Brain pericyte (primary cell): Measurements from ENCODE around the gene FSTL4.

Experiments used
- DNase-seq: peaks from one replicate; pipeline ENCODE4 v3.0.0-alpha.2; 2012; ENCODE audit warnings: low read depth, low spot score

Gene FSTL4

GRCh38 chr5:133367984-133368383 lies 244.4 kb downstream of the FSTL4 start:
- no peak for DNase-seq

- no peak for DNase-seq
These were observed 245.1 kb downstream of the FSTL4 start for GRCh38 chr5:133367071-133367786.

- DNase-seq: no peak
These were observed 245.9 kb downstream of the FSTL4 start for GRCh38 chr5:133366438-133366837.

DNA sequence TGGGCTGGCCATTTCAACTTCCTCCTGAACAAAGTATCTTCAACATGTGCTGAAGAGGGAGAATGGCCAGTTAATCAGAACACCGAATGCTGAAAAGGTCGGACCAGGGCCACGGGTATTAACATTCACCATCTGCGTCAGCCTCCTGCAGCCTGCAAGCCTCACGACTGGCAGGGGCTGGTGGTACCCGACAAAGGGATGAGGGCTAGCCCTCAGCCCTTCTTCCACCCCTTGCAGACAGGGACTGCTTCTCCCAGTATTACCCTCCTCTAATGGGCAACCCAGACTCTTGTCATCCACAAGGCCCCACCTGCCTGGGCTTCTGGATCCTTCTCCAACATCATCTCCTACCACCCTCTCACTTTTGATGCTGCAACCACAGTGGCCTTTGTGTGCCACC lies 246.6 kb downstream of the FSTL4 start:
- DNase-seq: no peak

DNA sequence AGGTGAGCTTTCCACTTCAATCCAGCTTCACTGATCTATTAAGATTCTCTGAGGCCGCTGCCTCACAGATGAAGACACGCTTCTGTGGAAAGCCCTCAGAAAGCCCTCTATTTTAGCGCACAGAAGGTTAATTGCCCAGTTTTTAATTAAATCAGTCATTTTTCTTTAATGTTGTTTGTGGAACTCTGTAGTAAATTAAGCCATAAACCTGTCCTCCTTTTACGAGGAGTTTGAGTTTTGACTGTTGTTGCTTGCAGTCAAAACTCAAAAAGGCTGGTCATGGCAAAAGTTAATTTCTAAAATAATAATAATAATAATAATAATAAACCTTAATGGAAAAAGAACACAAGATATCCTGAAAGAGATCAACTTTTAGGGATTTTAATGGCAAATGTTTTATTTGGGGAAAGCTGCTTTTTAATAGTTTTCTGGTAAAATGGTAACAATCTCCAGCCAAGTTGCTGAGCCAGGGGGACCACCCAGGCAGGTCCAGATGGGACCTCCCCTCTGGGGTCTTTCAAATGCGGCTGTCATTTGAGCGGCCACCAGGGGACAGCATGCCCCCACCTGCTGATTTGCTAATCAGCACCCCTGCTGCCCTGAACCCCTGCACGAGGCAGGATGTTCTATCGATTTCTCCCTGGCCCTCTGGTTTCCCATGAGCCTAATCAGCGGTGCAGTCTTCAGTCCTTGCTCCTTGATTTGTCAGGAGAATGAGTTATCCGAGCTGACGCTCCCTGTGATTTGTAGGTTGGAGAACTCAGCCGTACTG lies 247.2 kb downstream of the FSTL4 start:
- no peak for DNase-seq

DNA sequence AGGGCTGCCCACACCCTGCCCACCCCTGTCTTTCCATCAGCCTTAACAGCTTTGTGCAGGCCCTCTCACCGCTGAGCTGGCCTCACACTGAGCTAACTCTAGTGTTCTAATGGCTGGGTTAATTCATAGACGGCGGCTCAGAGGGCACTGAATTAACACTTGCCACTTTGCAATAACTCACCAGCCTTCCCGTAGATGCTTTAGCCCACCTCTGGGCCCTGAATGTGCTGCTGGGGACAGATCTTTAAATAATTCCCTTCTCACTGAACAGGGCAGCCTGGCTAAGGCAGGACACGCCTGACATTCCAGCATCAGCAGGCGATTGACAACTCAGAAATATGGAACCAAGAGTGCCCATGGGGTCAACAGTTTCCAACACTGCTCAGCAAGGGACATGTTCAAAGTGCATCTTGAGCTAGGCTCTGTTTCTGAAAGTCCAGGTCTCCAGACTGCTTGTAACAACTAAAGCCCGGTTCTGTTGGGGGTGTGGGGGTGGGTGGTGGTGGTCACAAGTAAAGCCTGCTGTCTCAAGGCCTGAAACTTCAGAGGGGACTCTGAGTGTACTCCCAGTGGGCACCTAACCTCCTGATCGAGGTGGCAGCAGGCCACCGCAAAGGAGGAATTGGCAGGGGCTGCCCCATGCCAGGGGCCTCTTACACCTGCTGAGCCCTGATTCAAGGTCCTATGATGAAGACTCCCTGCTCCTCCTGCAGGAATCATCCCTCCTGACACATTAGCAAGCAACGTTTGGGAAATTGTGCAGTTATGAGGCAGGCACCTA lies 248.3 kb downstream of the FSTL4 start:
- DNase-seq: no peak

GRCh38 chr5:133362438-133362837 lies 249.9 kb downstream of the FSTL4 start:
- DNase-seq: no peak

DNA sequence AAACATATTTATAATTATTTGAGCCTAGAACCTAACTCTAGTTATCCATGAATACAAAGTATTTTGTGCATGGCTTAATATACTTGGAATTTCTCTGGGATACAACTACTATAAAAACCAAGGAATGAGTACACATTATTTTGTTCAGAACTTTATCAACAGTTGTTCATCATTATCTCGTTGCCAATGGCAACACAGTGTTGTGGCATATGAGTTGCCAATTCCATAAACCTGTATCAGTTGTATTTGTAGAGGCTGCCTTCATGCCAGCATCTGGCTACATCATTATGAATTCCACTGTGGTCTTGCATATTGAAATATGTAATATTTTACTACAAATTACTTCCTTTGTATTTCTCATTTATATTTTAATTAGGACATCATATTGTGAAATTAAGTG lies 250.4 kb downstream of the FSTL4 start:
- no peak for DNase-seq

- DNase-seq: no peak
These were observed 251.5 kb downstream of the FSTL4 start for GRCh38 chr5:133360693-133361472.

- DNase-seq: no peak
These were observed 252.5 kb downstream of the FSTL4 start for GRCh38 chr5:133359861-133360260.

DNA sequence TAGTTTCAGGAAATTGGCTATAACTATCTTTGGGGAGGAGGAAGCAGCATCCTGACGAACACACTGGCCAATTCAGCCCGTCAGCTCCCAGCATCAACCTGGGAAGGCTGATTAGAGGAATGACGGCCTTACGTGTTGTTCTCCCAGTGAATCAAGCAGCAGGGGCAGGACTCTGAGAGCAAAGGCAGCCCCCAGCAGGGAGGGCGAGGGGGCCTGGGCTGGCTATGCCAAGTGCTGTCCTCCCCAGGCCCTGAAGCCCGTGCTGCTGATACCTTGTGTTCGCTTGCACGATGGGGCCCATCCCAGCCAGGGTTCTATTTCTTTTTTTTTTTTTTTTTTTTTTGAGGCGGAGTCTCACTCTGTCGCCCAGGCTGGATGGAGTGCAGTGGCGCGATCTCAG lies 254.1 kb downstream of the FSTL4 start:
- DNase-seq: no peak

GRCh38 chr5:133357758-133358157 lies 254.6 kb downstream of the FSTL4 start:
- no peak for DNase-seq

DNA sequence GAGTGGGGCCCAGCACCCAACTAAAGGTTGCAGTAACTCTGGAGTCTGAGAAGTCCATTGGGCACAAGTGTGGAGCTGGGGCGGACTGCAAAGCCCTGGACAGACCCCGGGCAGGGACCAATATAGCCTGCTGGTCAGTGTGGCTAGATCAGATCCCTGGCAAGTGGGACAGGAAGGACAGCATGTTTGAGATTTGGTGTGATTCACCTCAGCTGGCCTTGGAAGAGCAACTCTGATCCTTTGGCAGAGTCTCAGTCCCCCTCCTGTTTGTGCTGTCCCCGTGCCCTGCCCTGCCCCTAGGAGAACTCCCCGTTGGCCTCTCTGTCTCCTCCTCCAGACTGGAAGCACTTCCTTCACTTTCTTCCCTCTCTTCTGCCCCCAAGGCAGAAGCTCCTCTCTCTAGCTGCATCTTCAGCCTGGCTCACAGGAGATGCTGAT lies 255.3 kb downstream of the FSTL4 start:
- no peak for DNase-seq

GRCh38 chr5:133356396-133356983 lies 255.9 kb downstream of the FSTL4 start:
- DNase-seq: no peak

DNA sequence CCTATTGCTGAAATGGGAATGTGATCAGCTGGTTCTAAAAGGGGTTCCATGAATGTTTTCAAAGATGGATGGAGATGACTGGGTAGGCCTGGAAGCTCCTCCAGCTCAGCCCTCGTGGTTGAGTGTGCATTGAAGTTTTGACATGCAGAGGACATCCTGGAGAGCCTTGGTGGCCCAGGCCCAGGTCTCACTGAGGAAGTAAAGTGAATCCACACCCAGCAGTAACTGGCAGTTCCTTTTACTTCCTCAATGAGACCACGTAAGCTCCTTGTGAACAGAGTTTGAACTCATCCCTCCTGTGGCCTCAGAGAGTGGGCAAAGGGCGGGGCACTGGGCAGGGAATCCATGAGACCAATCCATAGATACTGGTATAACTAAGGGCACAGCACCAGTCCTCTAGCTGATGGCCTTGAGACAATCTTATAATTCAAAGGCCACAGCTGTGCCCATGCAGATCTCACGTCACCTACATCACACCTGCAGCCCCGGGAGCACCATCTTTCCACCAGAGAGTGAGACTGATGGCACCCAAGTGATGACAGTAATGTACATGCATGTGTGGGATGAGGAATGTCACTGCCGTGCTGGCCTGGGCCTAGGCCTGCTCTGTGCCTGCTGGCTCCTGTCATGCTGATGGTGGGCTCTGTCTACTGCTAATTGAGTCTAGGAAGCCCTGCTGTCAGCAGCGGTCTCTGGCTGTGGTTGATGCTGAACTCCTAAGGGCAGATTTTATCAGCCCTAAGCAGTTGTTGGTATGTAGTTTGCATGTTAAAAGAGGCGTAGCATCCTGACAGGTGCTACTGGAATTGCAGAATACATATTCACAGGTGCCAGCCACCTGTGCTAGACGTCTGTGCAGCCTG lies 257.8 kb downstream of the FSTL4 start:
- no peak for DNase-seq

DNA sequence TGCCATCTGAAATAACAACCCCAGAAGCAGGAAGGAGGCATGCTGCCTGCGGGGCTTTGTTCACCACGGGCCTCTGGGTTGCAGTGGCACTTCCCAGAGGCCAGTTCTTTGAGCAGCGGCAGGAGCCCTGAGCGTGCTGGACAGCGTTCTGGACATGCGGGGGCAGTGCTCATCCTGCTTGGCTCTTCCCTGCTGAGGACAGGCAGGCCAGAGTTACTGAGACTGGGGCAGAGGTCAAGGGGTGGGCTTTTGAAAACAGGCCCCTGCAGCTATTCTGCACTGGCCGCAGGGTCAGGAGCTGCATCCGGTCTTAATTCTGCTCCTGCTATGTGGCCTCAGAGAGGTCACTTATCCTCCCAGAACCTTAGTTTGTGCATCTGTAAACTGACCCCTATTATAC lies 258.6 kb downstream of the FSTL4 start:
- DNase-seq: no peak

GRCh38 chr5:133348406-133348805 lies 263.9 kb downstream of the FSTL4 start:
- no peak for DNase-seq

DNA sequence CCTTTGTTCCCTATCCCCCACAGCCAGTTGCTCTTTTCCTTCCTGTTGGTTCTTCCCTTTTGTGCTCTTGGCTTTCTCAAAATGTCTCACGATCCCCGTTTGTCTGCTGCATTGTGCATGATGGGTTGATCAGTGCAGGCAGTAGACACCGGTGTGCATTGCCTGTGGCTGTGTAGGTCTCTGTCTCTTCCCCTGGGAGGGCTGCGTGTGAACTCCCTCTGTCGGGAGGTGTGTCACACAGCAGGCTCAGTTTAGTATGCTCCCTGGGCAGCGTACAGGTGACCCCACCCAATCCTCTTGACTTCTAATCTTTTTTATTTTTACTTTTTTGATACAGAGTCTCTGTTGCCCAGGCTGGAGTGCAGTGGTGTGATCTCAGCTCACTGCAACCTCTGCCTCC lies 265.3 kb downstream of the FSTL4 start:
- DNase-seq: no peak

GRCh38 chr5:133344266-133344665 lies 268.1 kb downstream of the FSTL4 start:
- no peak for DNase-seq

DNA sequence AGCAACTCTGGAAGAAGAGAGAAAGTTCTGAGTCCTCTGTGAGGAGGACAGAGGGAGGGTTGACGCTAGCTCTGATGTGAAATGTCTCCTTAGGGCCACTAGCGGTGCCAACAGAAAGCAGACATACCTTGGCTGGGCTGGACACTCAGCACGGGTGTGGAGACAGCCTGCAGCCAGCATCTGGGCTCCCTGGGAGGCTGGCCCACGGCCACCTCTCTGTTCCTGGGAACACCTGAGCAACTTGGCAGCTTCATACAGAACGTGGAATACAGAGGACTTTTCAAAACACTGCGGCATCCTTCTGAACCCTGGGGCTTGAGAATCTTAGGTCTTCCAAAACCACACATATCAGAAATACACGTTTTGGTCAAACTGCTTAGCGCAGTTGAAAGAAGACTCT lies 269.1 kb downstream of the FSTL4 start:
- no peak for DNase-seq
